LHCN-M2 (cell line): ENCODE data around the gene PLA2G2C. TPM values are rescaled to one million over a fixed set of nuclear protein-coding genes. Genes with fewer than 3 reads are reported as not detected.
"Not testable (repeated sequence)": the region's sequence is repeated elsewhere in the genome, so short reads cannot be mapped to it uniquely, and the experiment has no call there.

Experiments
- DNase-seq: peaks from one replicate; pipeline ENCODE4 v3.0.0-alpha.2; 2012; ENCODE audit warnings: low read depth
- total RNA-seq: library from RNA; depleted of rRNA; stranded (reverse); fragments of >200 nt; gene quantifications from 2 replicates; pipeline ENCODE4 v1.2.3, GENCODE V29; 2014; rRNA removed

PLA2G2C gene
- total RNA-seq, 1 experiment from 2014 or later = not detected

GRCh38 chr1:20134995-20135394, 51.3 kb downstream of the PLA2G2C start:
- no peak for DNase-seq

DNA sequence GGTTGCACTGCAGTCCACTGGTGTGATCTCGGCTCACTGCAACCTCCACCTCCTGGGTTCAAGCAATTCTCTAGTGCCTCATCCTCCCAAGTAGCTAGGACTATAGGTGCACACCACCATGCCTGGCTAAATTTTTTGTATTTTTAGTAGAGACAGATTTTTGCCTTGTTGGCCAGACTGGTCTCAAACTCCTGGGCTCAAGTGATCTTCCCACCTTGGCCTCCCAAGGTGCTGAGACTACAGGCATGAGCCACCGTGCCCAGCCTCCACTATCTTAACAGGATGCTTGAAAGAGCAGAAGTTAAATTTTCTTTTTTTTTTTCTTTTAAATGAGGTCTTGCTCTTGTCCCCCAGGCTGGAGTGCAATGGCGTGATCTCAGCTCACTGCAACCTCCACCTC, 55.8 kb downstream of the PLA2G2C start:
- DNase-seq = not testable (repeated sequence)

DNA sequence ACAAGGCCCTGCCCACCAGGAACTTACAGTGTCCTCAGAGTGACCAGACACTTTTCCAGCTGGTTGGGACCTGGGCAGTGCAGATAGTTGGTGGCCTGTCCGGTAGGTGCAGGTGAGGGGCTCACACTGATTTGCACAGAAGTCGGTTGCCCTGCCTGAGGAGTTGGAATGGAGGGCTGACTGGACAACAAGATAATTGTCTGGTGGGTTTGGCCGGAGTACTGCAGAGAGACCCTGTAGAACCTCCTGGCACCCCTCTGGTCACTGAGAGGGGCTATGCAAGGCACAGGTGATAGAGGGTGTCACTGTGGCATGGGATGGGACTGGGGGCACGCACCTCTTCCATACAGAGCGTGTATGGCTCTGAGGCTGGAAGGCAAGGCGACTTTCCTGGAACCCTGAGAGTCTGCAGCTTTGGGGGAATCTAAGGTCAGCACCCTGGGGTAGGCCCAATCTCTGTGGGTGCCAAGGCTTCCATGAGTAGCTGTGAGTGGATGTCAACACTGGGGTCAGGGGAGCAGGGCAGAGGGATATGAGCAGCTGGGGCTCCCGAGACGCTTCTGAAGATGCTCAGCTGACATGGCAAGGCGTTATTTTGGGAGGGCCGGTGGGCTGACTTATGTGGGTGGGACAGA, 59.4 kb downstream of the PLA2G2C start:
- DNase-seq = no peak

- no peak for DNase-seq
Observed at GRCh38 chr1:20126041-20126805, 60.1 kb downstream of the PLA2G2C start.

DNA sequence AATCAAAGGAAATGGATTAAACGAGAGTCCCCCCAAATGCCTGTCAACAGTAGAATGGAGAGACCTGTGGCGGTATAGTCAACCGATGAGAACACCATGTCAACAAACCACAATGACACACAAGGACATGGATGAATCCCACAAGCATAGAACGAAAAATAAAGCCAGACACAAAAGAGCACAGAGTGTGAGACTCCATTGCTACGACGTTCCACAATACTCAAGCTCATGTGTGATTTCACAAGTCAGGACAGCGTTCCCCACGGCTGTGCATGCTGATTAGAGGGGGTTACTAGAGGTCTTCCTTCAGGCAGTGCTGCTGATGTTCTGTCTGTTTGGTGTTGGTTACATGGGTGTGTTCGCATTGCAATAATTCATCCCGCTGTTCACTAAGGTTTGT, 61.2 kb downstream of the PLA2G2C start:
- DNase-seq = no peak

DNA sequence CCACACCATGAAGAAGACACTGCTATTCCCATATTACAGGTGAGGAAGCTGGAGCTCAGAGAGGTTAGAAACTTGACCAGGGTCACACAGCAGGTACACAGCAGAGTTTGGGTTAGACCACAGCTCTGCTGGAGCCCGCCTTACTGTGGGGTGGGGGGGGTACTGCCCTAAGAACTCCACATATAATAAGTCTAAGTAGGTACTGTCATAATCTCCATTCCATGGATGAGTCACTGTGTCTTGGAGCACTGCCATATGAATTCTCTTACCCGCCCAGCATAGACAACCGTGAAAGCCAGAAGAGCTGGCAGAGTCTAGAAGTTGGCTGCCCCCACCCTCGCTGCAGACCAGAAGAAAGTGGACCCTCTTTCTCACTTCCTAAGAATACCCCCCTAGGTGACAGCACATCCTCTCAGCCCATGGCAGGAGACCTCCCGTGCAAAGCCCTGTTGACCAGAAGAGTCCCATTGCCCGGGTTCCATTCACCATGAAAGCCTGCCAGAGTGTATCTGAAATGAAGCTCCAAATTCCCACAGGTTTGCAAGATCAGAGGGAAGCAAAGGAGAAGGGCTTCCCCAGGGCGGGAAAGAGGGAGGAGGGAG, 61.8 kb downstream of the PLA2G2C start:
- DNase-seq = peak; percentile 73

GRCh38 chr1:20123722-20124455, 62.4 kb downstream of the PLA2G2C start:
- DNase-seq = no peak

DNA sequence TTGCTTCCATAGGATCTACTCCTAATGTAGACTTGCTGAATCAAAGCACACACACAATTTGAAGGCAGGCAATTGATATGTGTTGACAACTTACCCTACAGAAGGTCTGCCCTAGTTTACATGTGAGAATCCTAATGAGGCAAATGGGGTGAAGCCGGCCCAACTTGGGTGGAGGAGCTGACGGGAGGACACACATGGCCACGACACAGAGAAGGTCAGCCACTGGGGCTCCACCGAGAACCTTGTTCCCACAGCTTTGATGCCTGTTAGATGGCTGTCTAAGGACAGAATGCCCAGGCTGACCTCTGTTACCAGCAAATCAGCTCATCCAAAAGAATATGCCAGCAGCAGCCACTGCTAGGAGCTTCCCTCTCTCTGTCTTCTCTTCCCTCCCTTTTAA, 65.5 kb downstream of the PLA2G2C start:
- no peak for DNase-seq

- DNase-seq = no peak
Observed at GRCh38 chr1:20119347-20119746, 67.0 kb downstream of the PLA2G2C start, which contains the start of gene PLA2G2D. PLA2G2D (minus strand) TSS chr1:20119536; CDS start chr1:20119498, 38 bp downstream.

GRCh38 chr1:20117236-20117635, 69.1 kb downstream of the PLA2G2C start:
- DNase-seq = no peak

GRCh38 chr1:20115916-20116315, 70.4 kb downstream of the PLA2G2C start:
- no peak for DNase-seq

GRCh38 chr1:20115479-20115878, 70.8 kb downstream of the PLA2G2C start:
- no peak for DNase-seq

DNA sequence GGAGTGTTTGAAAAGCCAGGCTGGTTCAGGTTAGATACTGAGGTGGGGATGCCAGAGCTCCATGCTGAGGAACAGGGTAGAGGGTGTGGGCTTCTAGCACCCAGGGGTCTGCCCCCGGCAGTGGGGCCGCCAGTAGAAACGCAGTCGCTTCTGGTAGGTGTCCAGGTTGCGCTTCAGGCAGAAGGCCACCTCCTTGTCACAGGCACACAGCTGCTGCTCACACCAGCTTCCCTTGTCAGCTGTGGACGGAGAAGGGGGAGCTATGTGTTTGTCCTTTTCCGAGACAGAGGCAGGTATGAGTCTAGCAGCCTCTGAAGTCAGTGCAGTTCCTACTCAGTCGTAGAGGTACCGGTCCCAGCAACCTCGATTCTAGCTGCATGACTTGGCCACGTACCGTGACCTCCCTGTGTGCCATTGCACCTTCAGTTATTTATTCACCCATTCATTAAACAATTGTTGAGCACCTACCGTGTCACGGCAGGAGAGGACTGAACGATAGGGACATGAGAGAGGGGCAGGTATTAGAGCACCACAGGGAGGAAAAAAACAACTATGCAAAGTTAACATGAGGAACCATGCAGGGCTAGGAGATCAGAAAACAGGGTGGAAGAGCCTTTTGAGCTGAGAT, 72.2 kb downstream of the PLA2G2C start:
- no peak for DNase-seq

Other genes with a start within 250 kb of the PLA2G2C start
- gene PLA2G2A, start 206.9 kb downstream of the PLA2G2C start, total RNA-seq = not detected in 2 replicates
- not detected in 2 replicates for gene PLA2G5, start 116.3 kb downstream of the PLA2G2C start, total RNA-seq
- gene PLA2G2D, start 67.0 kb downstream of the PLA2G2C start, total RNA-seq = not detected in 2 replicates
- gene PLA2G2F, start 47.2 kb downstream of the PLA2G2C start, total RNA-seq = not detected in 2 replicates
- not detected in 2 replicates for gene UBXN10, start 422 bp downstream of the PLA2G2C start, total RNA-seq
- not detected in 2 replicates for gene VWA5B1, start 104.4 kb upstream of the PLA2G2C start, total RNA-seq